Fibroblast of the conjunctiva (primary cell): ENCODE data around the gene C14orf93.
"Not testable (repeated sequence)": the region's sequence is repeated elsewhere in the genome, so short reads cannot be mapped to it uniquely, and the experiment has no call there.

Experiments
- DNase-seq: peaks from one replicate; pipeline ENCODE4 v3.0.0-alpha.2; 2010; ENCODE audit warnings: low read depth

Gene C14orf93

DNA sequence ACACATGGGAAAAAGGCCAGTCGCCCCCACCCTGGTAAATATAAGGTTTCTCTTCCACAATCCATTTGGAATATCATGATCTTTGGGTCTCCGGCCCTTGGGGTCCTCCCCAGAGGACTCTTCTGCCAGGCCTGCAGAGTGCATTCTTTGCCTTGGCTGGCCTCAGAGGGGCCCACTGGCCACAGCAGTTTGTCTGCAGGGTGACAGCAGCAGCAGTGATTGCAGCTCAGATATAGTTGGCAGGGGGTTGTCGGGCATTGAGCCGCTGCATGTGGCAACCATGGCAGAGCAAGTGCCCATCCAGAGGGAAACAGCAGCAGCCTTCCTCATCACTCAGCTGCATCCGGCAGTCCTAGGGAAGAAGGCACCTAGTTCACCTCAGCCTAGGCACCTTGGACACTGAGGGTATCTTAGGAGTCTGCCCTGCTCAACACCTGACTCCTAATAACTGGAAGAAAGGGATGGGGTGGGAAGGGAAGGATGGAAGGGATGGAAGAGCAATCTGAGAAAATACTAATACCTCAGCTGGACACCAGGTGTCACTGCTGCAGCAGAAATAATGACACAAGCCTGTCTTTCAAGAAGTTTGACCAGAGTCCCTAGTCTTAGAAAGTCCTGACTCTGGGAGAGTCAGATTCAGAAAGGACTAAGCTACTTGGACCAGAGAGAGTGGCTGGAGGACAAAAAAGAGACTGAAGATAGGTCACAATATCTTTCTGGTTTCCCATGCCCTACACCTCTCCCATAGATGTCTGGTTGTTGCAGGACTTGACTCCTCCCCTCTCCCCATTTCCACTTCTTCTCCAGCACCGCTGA, 36.5 kb downstream of the C14orf93 start:
- DNase-seq = peak; percentile 65

GRCh38 chr14:22972313-22972930, 37.5 kb downstream of the C14orf93 start:
- no peak for DNase-seq

DNA sequence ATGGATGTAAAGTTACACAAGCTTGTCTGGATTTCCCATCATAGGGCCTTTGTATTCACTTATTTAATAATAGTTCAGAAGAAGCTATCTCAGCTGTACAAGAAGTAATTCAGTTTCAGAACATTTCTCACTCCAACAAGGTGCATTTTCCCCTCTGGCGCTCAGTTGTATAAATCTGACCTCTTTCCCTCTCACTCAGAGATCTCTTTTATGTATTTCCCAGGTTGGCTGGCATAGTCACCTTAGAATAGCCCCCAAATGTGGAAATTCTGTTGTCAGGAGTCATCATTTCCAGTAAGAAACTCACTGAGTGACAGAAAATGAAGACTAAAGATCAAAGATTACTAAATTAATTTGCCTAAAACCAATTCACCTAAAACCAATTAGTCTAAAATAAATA, 38.8 kb downstream of the C14orf93 start:
- no peak for DNase-seq

DNA sequence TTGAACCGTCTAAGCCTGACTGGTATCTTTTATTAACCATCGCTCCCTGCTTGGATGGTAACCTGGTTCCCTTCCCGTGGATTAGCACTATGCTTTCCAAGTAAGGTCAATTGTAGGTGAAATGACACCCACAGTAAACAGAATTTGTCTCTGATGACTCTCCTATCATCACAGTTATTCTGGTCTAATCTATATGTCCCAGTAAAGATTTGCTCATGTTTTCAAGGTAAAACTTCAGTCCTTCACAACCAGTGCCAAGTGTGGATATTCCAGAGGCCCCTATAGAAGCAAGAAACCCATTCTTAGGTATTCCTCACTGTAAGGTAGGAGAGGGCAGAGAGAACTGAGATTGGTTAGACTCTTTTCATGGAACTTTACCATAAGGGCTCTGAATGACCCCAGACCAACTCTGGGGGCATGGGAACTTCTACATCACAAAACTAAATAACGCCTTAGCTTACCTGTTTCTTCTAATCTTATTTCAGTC, 43.1 kb downstream of the C14orf93 start:
- no peak for DNase-seq

GRCh38 chr14:22965916-22966782, 43.8 kb downstream of the C14orf93 start:
- not testable (repeated sequence) for DNase-seq

DNA sequence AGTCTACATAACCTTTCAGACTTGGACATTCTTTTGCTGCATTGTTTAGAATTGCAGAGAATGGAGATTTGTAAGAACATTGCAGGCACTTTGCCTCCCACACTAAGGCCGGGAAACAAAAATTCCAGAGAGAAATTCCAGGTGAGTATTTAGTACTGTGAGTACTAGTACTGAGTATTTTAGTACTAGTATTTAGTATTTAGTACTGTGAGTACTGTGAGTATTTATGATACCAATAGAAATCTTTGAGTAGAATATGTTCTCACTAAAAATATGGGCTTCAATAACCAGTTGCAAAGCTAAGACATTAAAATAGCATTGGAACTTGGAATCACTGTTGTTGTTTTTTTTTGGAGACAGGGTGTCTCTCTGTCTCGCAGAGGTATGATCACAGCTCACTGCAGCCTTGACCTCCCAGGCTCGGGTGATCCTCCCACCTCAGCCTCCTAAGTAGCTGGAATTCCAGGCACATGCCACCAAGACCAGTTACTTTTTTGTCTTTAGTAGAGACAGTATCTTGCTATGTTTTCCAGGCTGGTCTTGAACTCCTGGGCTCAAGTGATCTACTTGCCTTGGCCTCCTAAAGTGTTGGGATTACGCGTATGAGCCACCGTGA, 47.8 kb downstream of the C14orf93 start:
- no peak for DNase-seq

GRCh38 chr14:22955702-22956569, 54.0 kb downstream of the C14orf93 start:
- DNase-seq = no peak

- DNase-seq = no peak
Measured at GRCh38 chr14:22952418-22952817, 57.5 kb downstream of the C14orf93 start.

- DNase-seq = not testable (repeated sequence)
Measured at GRCh38 chr14:22951795-22952194, 58.1 kb downstream of the C14orf93 start.

DNA sequence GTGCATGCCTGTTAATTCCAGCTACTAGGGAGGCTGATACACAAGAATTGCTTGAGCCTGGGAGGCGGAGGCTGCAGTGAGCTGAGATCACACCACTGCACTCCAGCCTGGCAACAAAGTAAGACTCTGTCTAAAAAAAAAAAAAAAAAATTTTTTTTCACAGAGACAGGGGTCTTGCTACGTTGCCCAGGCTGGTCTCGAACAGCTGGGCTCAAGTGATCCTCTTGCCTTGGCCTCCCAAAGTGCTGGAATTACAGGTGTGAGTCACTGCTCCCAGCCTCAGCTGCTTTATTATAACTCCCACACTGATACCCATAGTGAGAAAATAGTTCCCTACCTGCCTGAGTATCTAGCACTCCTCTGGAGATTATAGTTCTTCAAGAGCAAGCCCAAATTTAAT, 64.3 kb downstream of the C14orf93 start:
- no peak for DNase-seq

- DNase-seq = no peak
Measured at GRCh38 chr14:22939684-22940083, 70.3 kb downstream of the C14orf93 start.
